Amygdala (tissue), 56 donors: Measurements from ENCODE around the gene TTC9C.
"Not testable (repeated sequence)": the region's sequence is repeated elsewhere in the genome, so short reads cannot be mapped to it uniquely, and the experiment has no call there.

Source experiments
- DNase-seq, 56 donors: peaks; one replicate each; lab custom pipeline; 2025; lab: John Stamatoyannopoulos, UW

The TTC9C gene

GRCh38 chr11:62708793-62709192, 19.5 kb upstream of the TTC9C start:
- DNase-seq: peak in 2 of 56 donors; percentile 30 to 53

- DNase-seq: peak in 55 of 56 donors; percentile 67 to 99 (median 94)
Observed at GRCh38 chr11:62709247-62710000, 18.9 kb upstream of the TTC9C start.

GRCh38 chr11:62710001-62710345, 18.3 kb upstream of the TTC9C start:
- peak in 3 of 56 donors; percentile 45 to 67 (median 46) for DNase-seq

- no peak for DNase-seq
Observed at GRCh38 chr11:62712276-62712812, 15.9 kb upstream of the TTC9C start.

- no peak for DNase-seq
Observed at GRCh38 chr11:62712861-62713260, 15.4 kb upstream of the TTC9C start.

- DNase-seq: no peak
Observed at GRCh38 chr11:62713343-62713742, 14.9 kb upstream of the TTC9C start.

- no peak for DNase-seq
Observed at GRCh38 chr11:62715150-62716130, 12.8 kb upstream of the TTC9C start.

GRCh38 chr11:62716206-62716605, 12.1 kb upstream of the TTC9C start:
- DNase-seq: no peak

GRCh38 chr11:62716816-62717215, 11.5 kb upstream of the TTC9C start:
- peak in 2 of 56 donors; percentile 15 to 23 for DNase-seq

- DNase-seq: no peak
Observed at GRCh38 chr11:62719302-62719978, 8.8 kb upstream of the TTC9C start.

- no peak for DNase-seq
Observed at GRCh38 chr11:62721994-62722393, 6.3 kb upstream of the TTC9C start.

- DNase-seq: no peak
Observed at GRCh38 chr11:62724171-62724570, 4.1 kb upstream of the TTC9C start.

GRCh38 chr11:62725646-62726045, 2.6 kb upstream of the TTC9C start:
- DNase-seq: no peak

GRCh38 chr11:62726156-62726914, 2.0 kb upstream of the TTC9C start:
- peak in 4 of 56 donors; percentile 30 to 46 (median 42) for DNase-seq

GRCh38 chr11:62726915-62727164, 1.4 kb upstream of the TTC9C start:
- no peak for DNase-seq

GRCh38 chr11:62727165-62727871, 968 bp upstream of the TTC9C start, which contains the start of gene HNRNPUL2:
Gene HNRNPUL2, minus strand, starts transcription at chr11:62727457. Its CDS starts 301 bp downstream, at chr11:62727156.
- peak; percentile 59 to 99 (median 96) for DNase-seq

- DNase-seq: peak in 55 of 56 donors; percentile 53 to 97 (median 85)
Observed at GRCh38 chr11:62727872-62728170, 465 bp upstream of the TTC9C start.

GRCh38 chr11:62730076-62730475, 1.8 kb downstream of the TTC9C start:
- not testable (repeated sequence) for DNase-seq

GRCh38 chr11:62732830-62733229, 4.5 kb downstream of the TTC9C start:
- peak in 1 of 56 donors; percentile 8 for DNase-seq
